Nephron progenitor cell (in vitro differentiated cells): ENCODE measurements around the gene MRPL46.

Experiments used
- DNase-seq: peaks from one replicate; pipeline ENCODE4 v3.0.0; 2021
- H3K27ac Mint-ChIP-seq: 2 replicates; pipeline ENCODE4 v1.8.0; 2021; ENCODE audit warnings: mild to moderate bottlenecking, moderate library complexity, mixed read lengths
- H3K27me3 Mint-ChIP-seq: 2 replicates; pipeline ENCODE4 v1.8.0; 2021; ENCODE audit warnings: mild to moderate bottlenecking, low read depth, mixed read lengths; ENCODE audit not compliant: poor library complexity
- H3K36me3 Mint-ChIP-seq: 2 replicates; pipeline ENCODE4 v1.8.0; 2021; ENCODE audit warnings: low read depth, mixed read lengths
- H3K4me1 Mint-ChIP-seq: 2 replicates; pipeline ENCODE4 v1.8.0; 2021; ENCODE audit warnings: mixed read lengths
- H3K4me3 Mint-ChIP-seq: 2 replicates; pipeline ENCODE4 v1.8.0; 2021; ENCODE audit warnings: mild to moderate bottlenecking, moderate library complexity, mixed read lengths
- H3K9me3 Mint-ChIP-seq: 2 replicates; pipeline ENCODE4 v1.8.0; 2021; ENCODE audit warnings: mild to moderate bottlenecking, moderate library complexity, mixed read lengths
- CTCF ChIP-seq: fragments of 200-600 bp; sonication (generic); IDR thresholded peaks from 2 replicates; pipeline ENCODE4 v1.5.0; 2021; ENCODE audit warnings: antibody characterized with exemption

Gene MRPL46

GRCh38 chr15:88509321-88509720, 42.1 kb upstream of the MRPL46 start:
- H3K27ac Mint-ChIP-seq, result no peak overlapping the region
- no peak overlapping the region for H3K4me3 Mint-ChIP-seq
- DNase-seq, result no peak
- H3K4me1 Mint-ChIP-seq, result no peaks in the 10 kb centered on the region
- peaks cover 67% of the 10 kb centered on the region for H3K36me3 Mint-ChIP-seq
- no peak for TF ChIP-seq CTCF
- H3K27me3 Mint-ChIP-seq, result no peaks in the 10 kb centered on the region
- no peaks in the 10 kb centered on the region for H3K9me3 Mint-ChIP-seq

DNA sequence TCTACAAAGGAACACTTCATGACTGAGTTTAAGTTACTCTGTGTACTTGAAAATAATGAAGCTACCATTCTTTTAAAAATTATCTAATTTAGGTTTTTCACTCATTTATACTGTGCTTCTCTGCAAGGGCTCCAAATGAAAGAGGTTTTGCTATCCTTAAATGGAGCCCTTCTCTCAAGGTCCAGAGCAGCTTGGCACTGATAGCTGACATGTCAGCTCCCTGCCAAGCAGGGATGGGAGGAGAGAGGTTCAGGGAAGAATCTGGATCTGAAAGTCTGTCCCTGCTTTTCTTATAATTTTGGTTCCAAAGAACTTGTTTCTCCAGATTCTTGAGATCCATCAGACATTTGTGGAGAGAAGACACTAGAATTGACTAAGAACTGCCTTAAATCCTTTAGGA, 39.4 kb upstream of the MRPL46 start:
- Mint-ChIP-seq H3K4me1 (no peaks in the 10 kb centered on the region), H3K9me3 (no peaks in the 10 kb centered on the region), H3K4me3 (no peak overlapping the region), H3K27ac (no peak overlapping the region), H3K36me3 (peaks cover 60% of the 10 kb centered on the region), H3K27me3 (no peaks in the 10 kb centered on the region)
- no peak for DNase-seq
- TF ChIP-seq CTCF, result no peak

DNA sequence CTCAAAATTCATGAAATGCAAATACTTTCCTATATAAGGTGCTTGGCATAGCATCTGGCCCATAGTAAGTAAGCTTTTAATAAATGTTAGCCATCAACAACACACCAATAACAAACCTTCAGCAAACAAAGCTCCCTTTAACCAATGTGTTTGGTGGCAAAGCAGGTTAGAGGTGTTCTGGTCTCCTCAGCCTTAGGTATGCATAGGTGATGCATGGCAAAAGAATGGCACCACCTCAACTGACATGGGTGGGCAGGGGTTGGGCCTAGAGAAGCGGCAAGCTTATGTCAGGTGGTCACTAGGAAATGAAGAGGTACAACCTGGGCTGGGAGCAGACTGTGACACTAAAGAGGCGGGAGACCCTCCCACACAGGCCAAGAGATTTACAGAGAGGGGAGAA, 38.5 kb upstream of the MRPL46 start:
- no peak for TF ChIP-seq CTCF
- H3K27me3 Mint-ChIP-seq, result no peaks in the 10 kb centered on the region

GRCh38 chr15:88504445-88504844, 37.3 kb upstream of the MRPL46 start:
- Mint-ChIP-seq H3K4me3 (no peak overlapping the region), H3K27ac (no peak overlapping the region), H3K4me1 (no peaks in the 10 kb centered on the region), H3K27me3 (no peaks in the 10 kb centered on the region), H3K9me3 (no peaks in the 10 kb centered on the region), H3K36me3 (peaks cover 42% of the 10 kb centered on the region)
- no peak for DNase-seq
- TF ChIP-seq CTCF, result no peak

More for the DNA sequence above, 38.5 kb upstream of the MRPL46 start:
- H3K4me1 Mint-ChIP-seq, result no peaks in the 10 kb centered on the region
- peaks cover 52% of the 10 kb centered on the region for H3K36me3 Mint-ChIP-seq
- H3K4me3 Mint-ChIP-seq, result no peak overlapping the region
- no peaks in the 10 kb centered on the region for H3K9me3 Mint-ChIP-seq
- H3K27ac Mint-ChIP-seq, result no peak overlapping the region
- no peak for DNase-seq

DNA sequence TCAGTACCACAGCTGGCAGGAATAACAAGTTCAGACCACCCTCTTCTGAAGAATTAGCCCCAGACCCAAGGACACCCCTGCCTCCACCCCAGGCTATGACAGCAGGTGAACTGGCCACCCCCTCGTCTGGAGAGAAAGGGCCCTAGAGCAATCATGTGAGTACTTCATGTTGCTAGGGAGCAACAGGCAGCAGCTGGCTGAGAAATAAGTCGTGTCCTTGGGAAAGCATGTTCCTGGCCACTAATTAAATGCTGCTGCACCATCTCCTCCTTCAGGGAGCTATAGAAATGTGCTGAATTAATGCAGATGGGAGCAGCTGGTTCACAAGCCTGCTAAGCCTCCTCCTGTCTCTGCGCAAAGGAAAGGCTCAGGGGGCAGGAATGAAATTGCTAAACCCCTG, 31.8 kb upstream of the MRPL46 start:
- Mint-ChIP-seq H3K27ac (no peak overlapping the region), H3K27me3 (no peaks in the 10 kb centered on the region), H3K9me3 (no peaks in the 10 kb centered on the region), H3K4me1 (peaks cover 6% of the 10 kb centered on the region), H3K4me3 (no peak overlapping the region), H3K36me3 (peaks cover 17% of the 10 kb centered on the region)
- DNase-seq, result no peak
- TF ChIP-seq CTCF, result no peak

- H3K4me3 Mint-ChIP-seq, result no peak overlapping the region
- H3K27ac Mint-ChIP-seq, result peak overlapping the region; percentile 71
- peaks cover 10% of the 10 kb centered on the region for H3K36me3 Mint-ChIP-seq
Observed at GRCh38 chr15:88497109-88497765, 30.0 kb upstream of the MRPL46 start.

More at GRCh38 chr15:88497109-88497765, 30.0 kb upstream of the MRPL46 start:
- DNase-seq, result no peak
- TF ChIP-seq CTCF, result no peak
- Mint-ChIP-seq H3K9me3 (no peaks in the 10 kb centered on the region), H3K27me3 (no peaks in the 10 kb centered on the region), H3K4me1 (peaks cover 6% of the 10 kb centered on the region)
